Right lobe of liver (tissue), 4 donors: ENCODE measurements around the gene CYP2E1.

Experiments
- POLR2A ChIP-seq: fragments of 450-650 bp; IDR thresholded peaks from one replicate; pipeline ENCODE4 v1.6.1; 2017; ENCODE audit warnings: antibody characterized with exemption, mild to moderate bottlenecking
- TF ChIP-seq, protein P1 (sequence below), 4 donors: fragments of 200-600 bp in 3 of 4; fragments of 450-650 bp in 1 of 4; IDR thresholded peaks; one replicate each; pipeline versions ENCODE4 v1.5.1 to v1.8.0; 2016 to 2022; ENCODE audit warnings: antibody characterized with exemption in 4 of 4, mild to moderate bottlenecking in 2 of 4
- donor health status: DM: no; HTN: no; CAD: no.
- donor health status: DM: no; HTN: no; CAD: no.
- donor health status: DM: no; HTN: yes; CAD: no.

- TF ChIP-seq POLR2A, result no peak
- TF ChIP-seq, protein P1, sequence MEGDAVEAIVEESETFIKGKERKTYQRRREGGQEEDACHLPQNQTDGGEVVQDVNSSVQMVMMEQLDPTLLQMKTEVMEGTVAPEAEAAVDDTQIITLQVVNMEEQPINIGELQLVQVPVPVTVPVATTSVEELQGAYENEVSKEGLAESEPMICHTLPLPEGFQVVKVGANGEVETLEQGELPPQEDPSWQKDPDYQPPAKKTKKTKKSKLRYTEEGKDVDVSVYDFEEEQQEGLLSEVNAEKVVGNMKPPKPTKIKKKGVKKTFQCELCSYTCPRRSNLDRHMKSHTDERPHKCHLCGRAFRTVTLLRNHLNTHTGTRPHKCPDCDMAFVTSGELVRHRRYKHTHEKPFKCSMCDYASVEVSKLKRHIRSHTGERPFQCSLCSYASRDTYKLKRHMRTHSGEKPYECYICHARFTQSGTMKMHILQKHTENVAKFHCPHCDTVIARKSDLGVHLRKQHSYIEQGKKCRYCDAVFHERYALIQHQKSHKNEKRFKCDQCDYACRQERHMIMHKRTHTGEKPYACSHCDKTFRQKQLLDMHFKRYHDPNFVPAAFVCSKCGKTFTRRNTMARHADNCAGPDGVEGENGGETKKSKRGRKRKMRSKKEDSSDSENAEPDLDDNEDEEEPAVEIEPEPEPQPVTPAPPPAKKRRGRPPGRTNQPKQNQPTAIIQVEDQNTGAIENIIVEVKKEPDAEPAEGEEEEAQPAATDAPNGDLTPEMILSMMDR (IDR thresholded peaks at IDR 0.05), result no peak
Measured at GRCh38 chr10:133534417-133534816, 7.3 kb downstream of the CYP2E1 start.
